Neural cell (in vitro differentiated cells): ENCODE data around the gene INPPL1. TPM values are rescaled to one million over a fixed set of nuclear protein-coding genes. Genes with fewer than 3 reads are reported as not detected.
"Not testable (repeated sequence)": the region's sequence is repeated elsewhere in the genome, so short reads cannot be mapped to it uniquely, and the experiment has no call there.

Experiments
- H2AFZ ChIP-seq: fragments of 200-600, 300-800 bp; sonication (generic), shearing (Covaris generic); 2 replicates; pipeline ENCODE4 v1.6.0; 2014; ENCODE audit warnings: low read depth, mild to moderate bottlenecking, antibody characterized with exemption, low read length, moderate library complexity
- H3F3A ChIP-seq: fragments of 200-600 bp; shearing (Covaris generic); 2 replicates; pipeline ENCODE4 v1.6.1; 2016; ENCODE audit warnings: mild to moderate bottlenecking, moderate library complexity, mixed read lengths, antibody characterized with exemption, low read length; ENCODE audit not compliant: insufficient read depth, poor library complexity, severe bottlenecking
- H3K27ac ChIP-seq: fragments of 200-600, 300-800 bp; sonication (generic), shearing (Covaris generic); 2 replicates; pipeline ENCODE4 v1.5.1; 2014; ENCODE audit warnings: mild to moderate bottlenecking, low read length, moderate library complexity
- H3K27me3 ChIP-seq: fragments of 300-800, 200-600 bp; sonication (generic), shearing (Covaris generic); 2 replicates; pipeline ENCODE4 v1.6.0; 2014; ENCODE audit warnings: mild to moderate bottlenecking, low read depth, low read length, moderate library complexity; ENCODE audit not compliant: insufficient read depth
- H3K36me3 ChIP-seq: fragments of 300-800, 200-600 bp; sonication (generic), shearing (Covaris generic); 2 replicates; pipeline ENCODE4 v1.5.1; 2014; ENCODE audit warnings: mild to moderate bottlenecking, antibody characterized with exemption, low read length, moderate library complexity; ENCODE audit not compliant: insufficient read depth
- H3K4me2 ChIP-seq: fragments of 300-800, 200-600 bp; sonication (generic), shearing (Covaris generic); 2 replicates; pipeline ENCODE4 v1.6.0; 2014; ENCODE audit warnings: mild to moderate bottlenecking, low read length
- H3K4me3 ChIP-seq: fragments of 300-800, 200-600 bp; sonication (generic), shearing (Covaris generic); 2 replicates; pipeline ENCODE4 v1.5.1; 2014; ENCODE audit warnings: mild to moderate bottlenecking, low read length, moderate library complexity
- H3K79me2 ChIP-seq: fragments of 200-600 bp; shearing (Covaris generic); replicated peaks from 2 replicates; pipeline ENCODE4 v1.6.0; 2014; ENCODE audit warnings: mild to moderate bottlenecking, low read length, moderate library complexity; ENCODE audit not compliant: insufficient read depth
- H3K9ac ChIP-seq: fragments of 300-800, 200-600 bp; sonication (generic), shearing (Covaris generic); 2 replicates; pipeline ENCODE4 v1.6.1; 2016; ENCODE audit warnings: mild to moderate bottlenecking, low read length, mixed read lengths
- H3K9me2 ChIP-seq: fragments of 200-600 bp; shearing (Covaris generic); 2 replicates; pipeline ENCODE4 v1.6.1; 2016; ENCODE audit warnings: mild to moderate bottlenecking, low read length, mixed read lengths; ENCODE audit not compliant: insufficient read depth
- H3K9me3 ChIP-seq: fragments of 200-600, 300-800 bp; sonication (generic), shearing (Covaris generic); 2 replicates; pipeline ENCODE4 v1.6.1; 2016; ENCODE audit warnings: mild to moderate bottlenecking, mixed run types, low read length, moderate library complexity, mixed read lengths
- H4K20me1 ChIP-seq: fragments of 200-600 bp; shearing (Covaris generic); 2 replicates; pipeline ENCODE4 v1.6.1; 2016; ENCODE audit warnings: mild to moderate bottlenecking, mixed run types; ENCODE audit not compliant: insufficient read depth
- EP300 ChIP-seq: fragments of 450-650 bp; conservative IDR thresholded peaks from 2 replicates; pipeline ENCODE4 v1.6.1; 2014; ENCODE audit warnings: antibody characterized with exemption, mild to moderate bottlenecking, moderate library complexity; ENCODE audit not compliant: poor library complexity, severe bottlenecking
- EZH2 ChIP-seq: fragments of 200-600, 300-800 bp; shearing (Covaris generic), sonication (generic); IDR thresholded peaks from 2 replicates; pipeline ENCODE4 v1.6.1; 2014; ENCODE audit warnings: antibody characterized with exemption, low read length, borderline replicate concordance, mild to moderate bottlenecking; ENCODE audit not compliant: insufficient read depth, poor library complexity, severe bottlenecking
- MXI1 ChIP-seq: fragments of 450-650 bp; conservative IDR thresholded peaks from 2 replicates; pipeline ENCODE4 v1.6.1; 2014; ENCODE audit warnings: antibody characterized with exemption, mild to moderate bottlenecking; ENCODE audit not compliant: poor library complexity, severe bottlenecking
- POLR2AphosphoS5 ChIP-seq: IDR thresholded peaks from 2 replicates; pipeline ENCODE4 v1.6.1; 2012
- RAD21 ChIP-seq: fragments of 450-650 bp; conservative IDR thresholded peaks from 2 replicates; pipeline ENCODE4 v1.6.1; 2014; ENCODE audit warnings: antibody characterized with exemption, mild to moderate bottlenecking, moderate library complexity
- REST ChIP-seq: IDR thresholded peaks from 2 replicates; pipeline ENCODE4 v1.6.1; 2012; ENCODE audit warnings: borderline replicate concordance
- SMC3 ChIP-seq: fragments of 450-650 bp; conservative IDR thresholded peaks from 2 replicates; pipeline ENCODE4 v1.6.1; 2014; ENCODE audit warnings: antibody characterized with exemption, mild to moderate bottlenecking, moderate library complexity; ENCODE audit not compliant: poor library complexity
- TAF1 ChIP-seq: IDR thresholded peaks from 2 replicates; pipeline ENCODE4 v1.6.1; 2012; ENCODE audit warnings: low read depth
- polyA plus RNA-seq: library from polyadenylated mRNA; depleted of rRNA; stranded (reverse); fragments of >200 nt; gene quantifications from 2 replicates; pipeline ENCODE4 v1.2.3, GENCODE V29; 2014
- TF ChIP-seq, protein P1 (sequence below): fragments of 450-650 bp; IDR thresholded peaks from 2 replicates; pipeline ENCODE4 v1.5.1; 2014; ENCODE audit warnings: antibody characterized with exemption, mild to moderate bottlenecking, moderate library complexity; ENCODE audit not compliant: poor library complexity, severe bottlenecking

Gene INPPL1
- polyA plus RNA-seq, 1 donor from 2014 or later = 2.0 TPM

DNA sequence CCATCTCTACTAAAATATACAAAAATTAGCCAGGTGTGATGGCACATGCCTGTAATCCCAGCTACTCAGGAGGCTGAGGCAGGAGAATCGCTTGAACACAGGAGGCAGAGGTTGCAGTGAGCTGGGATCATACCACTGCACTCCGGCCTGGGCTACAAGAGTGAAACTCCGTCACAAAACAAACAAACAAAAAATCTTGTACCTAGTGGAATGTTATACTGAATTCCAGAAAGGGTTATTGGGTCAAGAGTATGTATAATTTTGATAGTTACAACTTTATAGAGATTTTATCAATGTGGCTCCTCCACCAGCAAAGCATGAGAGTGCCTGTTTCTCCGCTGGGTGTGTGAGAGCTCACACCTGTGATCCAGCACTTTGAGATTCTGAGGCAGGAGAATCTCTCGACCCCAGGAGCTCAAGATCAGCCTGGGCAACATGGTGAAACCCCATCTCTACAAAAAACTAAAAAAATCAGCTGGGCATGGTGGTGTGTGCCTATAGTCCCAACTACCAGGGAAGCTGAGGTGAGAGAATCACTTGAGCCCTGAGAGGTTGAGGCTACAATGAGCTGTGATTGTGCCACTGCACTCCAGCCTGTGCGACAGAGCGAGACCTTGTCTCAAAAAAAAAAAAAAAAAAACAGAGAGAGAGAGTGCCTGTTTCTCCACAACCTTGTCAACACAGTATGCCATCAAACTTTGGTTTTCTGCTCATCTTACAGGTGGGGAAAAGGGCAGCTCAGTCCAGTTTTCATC, 45.3 kb upstream of the INPPL1 start:
- Histone ChIP-seq H3K27ac (no peak overlapping the region), H3K9me2 (no peaks in the 10 kb centered on the region), H3K4me3 (no peak overlapping the region), H3K9me3 (no peaks in the 10 kb centered on the region), H3F3A (no peaks in the 10 kb centered on the region), H3K36me3 (no peaks in the 10 kb centered on the region), H3K4me2 (no peak overlapping the region), H3K27me3 (no peaks in the 10 kb centered on the region), H2AFZ (no peak overlapping the region), H3K79me2 (no peaks in the 10 kb centered on the region), H4K20me1 (no peaks in the 10 kb centered on the region), H3K9ac (no peak overlapping the region)
- no peak for TF ChIP-seq EP300
- no peak for TF ChIP-seq TAF1
- TF ChIP-seq REST = no peak
- TF ChIP-seq POLR2AphosphoS5 = no peak
- TF ChIP-seq, protein P1, sequence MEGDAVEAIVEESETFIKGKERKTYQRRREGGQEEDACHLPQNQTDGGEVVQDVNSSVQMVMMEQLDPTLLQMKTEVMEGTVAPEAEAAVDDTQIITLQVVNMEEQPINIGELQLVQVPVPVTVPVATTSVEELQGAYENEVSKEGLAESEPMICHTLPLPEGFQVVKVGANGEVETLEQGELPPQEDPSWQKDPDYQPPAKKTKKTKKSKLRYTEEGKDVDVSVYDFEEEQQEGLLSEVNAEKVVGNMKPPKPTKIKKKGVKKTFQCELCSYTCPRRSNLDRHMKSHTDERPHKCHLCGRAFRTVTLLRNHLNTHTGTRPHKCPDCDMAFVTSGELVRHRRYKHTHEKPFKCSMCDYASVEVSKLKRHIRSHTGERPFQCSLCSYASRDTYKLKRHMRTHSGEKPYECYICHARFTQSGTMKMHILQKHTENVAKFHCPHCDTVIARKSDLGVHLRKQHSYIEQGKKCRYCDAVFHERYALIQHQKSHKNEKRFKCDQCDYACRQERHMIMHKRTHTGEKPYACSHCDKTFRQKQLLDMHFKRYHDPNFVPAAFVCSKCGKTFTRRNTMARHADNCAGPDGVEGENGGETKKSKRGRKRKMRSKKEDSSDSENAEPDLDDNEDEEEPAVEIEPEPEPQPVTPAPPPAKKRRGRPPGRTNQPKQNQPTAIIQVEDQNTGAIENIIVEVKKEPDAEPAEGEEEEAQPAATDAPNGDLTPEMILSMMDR = no peak
- TF ChIP-seq RAD21 = no peak
- TF ChIP-seq SMC3 = no peak

DNA sequence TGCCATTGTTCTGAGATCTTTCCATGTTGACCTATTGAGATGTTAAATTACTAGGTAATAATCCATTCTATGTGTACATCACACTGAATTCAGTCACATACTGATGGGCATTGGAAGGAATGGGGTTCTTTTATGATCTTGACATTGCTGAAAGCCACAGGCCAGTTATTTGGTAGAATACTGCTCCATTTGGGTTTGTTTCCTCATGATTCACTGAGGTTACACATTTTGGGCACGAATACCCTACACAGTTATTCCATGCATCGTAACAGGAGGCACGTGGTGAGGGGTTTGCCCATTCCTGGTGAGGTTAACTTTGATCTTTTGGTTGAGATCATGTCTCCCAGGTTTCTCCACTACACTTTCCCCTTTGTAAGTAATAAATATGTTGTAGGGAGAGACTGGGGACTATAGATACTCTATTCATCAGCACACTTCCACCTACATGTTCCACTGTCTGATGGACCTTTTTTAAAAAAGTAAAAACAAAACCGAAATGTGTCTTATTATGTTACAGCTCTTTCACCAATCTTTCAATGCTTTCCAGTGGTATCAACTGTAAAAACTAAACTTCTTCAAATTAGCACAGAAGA, 44.7 kb upstream of the INPPL1 start:
- Histone ChIP-seq H4K20me1 (no peaks in the 10 kb centered on the region), H3K4me2 (no peak overlapping the region), H3K9ac (no peak overlapping the region), H3K27me3 (no peaks in the 10 kb centered on the region), H3K4me3 (no peak overlapping the region), H2AFZ (no peak overlapping the region), H3K27ac (no peak overlapping the region), H3F3A (no peaks in the 10 kb centered on the region), H3K9me2 (no peaks in the 10 kb centered on the region), H3K9me3 (no peaks in the 10 kb centered on the region), H3K79me2 (no peaks in the 10 kb centered on the region), H3K36me3 (no peaks in the 10 kb centered on the region)
- no peak for TF ChIP-seq POLR2AphosphoS5
- no peak for TF ChIP-seq SMC3
- TF ChIP-seq RAD21 = no peak
- TF ChIP-seq EP300 = no peak
- TF ChIP-seq TAF1 = no peak
- TF ChIP-seq REST = no peak
- no peak for TF ChIP-seq EZH2
- no peak for TF ChIP-seq MXI1
- TF ChIP-seq, protein P1 = no peak

DNA sequence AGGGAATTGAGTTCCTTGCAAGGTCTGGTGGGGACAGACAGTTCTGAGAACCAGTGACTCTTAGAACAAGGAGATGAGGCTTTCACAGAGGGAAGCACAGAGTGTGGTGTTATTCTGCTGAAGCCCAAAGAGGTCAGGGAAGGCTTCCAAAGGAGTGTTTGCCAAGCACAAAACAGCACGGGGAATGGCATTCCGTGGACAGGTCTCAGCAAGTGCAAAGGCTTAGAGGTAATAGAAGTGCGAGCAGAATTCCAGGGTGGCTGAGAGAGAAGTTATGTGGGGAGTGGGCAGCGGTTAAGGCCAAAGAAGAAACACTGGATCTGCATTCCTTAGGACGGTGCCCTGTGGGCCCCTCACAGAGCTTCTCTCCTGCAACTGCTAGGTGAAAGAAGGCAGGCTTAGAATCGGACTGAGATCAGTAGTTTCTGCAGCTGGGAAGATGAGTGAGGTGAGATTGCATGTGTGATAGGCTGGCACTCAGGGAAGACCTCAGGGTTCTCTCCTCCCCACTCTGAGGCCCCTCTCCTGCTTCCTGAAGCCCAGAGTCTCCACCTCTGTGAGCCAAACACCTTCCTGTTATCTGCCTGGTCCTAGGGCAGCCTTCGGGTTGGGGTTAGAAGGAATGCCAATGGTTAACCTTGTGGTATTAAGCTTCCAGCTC, 43.5 kb upstream of the INPPL1 start:
- H3K36me3 ChIP-seq, H3K27me3 ChIP-seq, H3K9me3 ChIP-seq, H4K20me1 ChIP-seq, H3K4me2 ChIP-seq, H3K9me2 ChIP-seq, H3K79me2 ChIP-seq, H3K9ac ChIP-seq, H3K27ac ChIP-seq, H3K4me3 ChIP-seq, H2AFZ ChIP-seq, H3F3A ChIP-seq: not testable (repeated sequence)
